WERI-Rb-1 (cell line): ENCODE data around the gene SMCO4.
"Not testable (repeated sequence)": the region's sequence is repeated elsewhere in the genome, so short reads cannot be mapped to it uniquely, and the experiment has no call there.

Experiments used
- DNase-seq: peaks from one replicate; pipeline ENCODE4 v3.0.0-alpha.2; 2020
- H3K27ac ChIP-seq: fragments of 250-450 bp; sonication (Bioruptor Pico); 2 replicates; pipeline ENCODE4 v1.5.1; 2020; ENCODE audit warnings: mild to moderate bottlenecking, moderate library complexity
- H3K27me3 ChIP-seq: fragments of 250-450 bp; sonication (Bioruptor Pico); 2 replicates; pipeline ENCODE4 v1.5.1; 2021; ENCODE audit warnings: mild to moderate bottlenecking, low read depth, moderate library complexity; ENCODE audit not compliant: insufficient read depth, severe bottlenecking
- H3K36me3 ChIP-seq: fragments of 250-450 bp; sonication (Bioruptor Pico); 2 replicates; pipeline ENCODE4 v1.5.1; 2020; ENCODE audit warnings: mild to moderate bottlenecking, moderate library complexity
- H3K4me3 ChIP-seq: 2 replicates; pipeline ENCODE4 v1.5.1; 2011; ENCODE audit warnings: low read depth, mild to moderate bottlenecking, control low read depth, low read length
- H3K9me3 ChIP-seq: fragments of 250-450 bp; sonication (Bioruptor Pico); 2 replicates; pipeline ENCODE4 v1.5.1; 2021; ENCODE audit warnings: mild to moderate bottlenecking, moderate library complexity; ENCODE audit not compliant: severe bottlenecking
- TF ChIP-seq, protein P1 (sequence below): IDR thresholded peaks from 2 replicates; pipeline ENCODE4 v1.5.1; 2011; ENCODE audit warnings: low read depth, mild to moderate bottlenecking, control low read depth, inconsistent platforms, low read length

The SMCO4 gene, protein sequence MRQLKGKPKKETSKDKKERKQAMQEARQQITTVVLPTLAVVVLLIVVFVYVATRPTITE

DNA sequence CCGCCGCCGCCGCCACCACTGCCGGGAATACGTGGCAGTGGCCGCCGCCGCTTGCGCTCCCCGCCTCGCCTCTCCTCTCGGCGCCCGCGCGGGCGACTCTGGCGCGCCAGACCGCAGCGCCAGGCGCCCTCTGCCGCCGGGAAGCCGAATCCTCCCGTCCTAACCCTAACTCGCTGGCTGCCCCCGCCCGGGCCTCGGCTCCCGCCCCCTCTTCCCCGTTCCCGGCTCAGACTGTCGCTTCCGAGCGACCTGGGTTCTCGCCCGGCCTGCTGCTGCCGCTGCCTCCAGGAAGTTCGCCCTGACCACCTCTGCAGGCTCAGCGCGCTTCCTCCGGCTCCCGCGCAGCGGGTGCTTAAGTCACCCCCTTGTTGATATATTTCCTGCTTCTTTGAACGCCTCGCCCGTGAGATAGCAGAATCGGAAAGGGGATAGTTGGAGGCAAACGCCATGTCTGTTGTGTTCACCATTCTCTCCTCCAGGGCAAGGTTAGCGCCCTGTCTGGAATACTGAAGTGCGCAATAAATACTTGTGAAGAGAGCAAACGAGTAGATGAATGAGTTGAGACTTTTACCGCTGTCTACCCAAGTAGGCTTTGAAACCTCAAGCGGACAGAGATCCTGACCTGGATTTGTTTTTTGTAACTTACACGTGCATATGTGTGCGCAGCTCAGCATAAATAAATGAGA is at the start of gene SMCO4:
TSS of gene SMCO4 (minus strand) at position 100 of the 686 bp plus-strand sequence. CDS start 64,202 bp downstream, outside the sequence.
- TF ChIP-seq, protein P1, sequence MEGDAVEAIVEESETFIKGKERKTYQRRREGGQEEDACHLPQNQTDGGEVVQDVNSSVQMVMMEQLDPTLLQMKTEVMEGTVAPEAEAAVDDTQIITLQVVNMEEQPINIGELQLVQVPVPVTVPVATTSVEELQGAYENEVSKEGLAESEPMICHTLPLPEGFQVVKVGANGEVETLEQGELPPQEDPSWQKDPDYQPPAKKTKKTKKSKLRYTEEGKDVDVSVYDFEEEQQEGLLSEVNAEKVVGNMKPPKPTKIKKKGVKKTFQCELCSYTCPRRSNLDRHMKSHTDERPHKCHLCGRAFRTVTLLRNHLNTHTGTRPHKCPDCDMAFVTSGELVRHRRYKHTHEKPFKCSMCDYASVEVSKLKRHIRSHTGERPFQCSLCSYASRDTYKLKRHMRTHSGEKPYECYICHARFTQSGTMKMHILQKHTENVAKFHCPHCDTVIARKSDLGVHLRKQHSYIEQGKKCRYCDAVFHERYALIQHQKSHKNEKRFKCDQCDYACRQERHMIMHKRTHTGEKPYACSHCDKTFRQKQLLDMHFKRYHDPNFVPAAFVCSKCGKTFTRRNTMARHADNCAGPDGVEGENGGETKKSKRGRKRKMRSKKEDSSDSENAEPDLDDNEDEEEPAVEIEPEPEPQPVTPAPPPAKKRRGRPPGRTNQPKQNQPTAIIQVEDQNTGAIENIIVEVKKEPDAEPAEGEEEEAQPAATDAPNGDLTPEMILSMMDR = peak; percentile 84
- H3K4me3 ChIP-seq = peak within 1 kb of the TSS; percentile 77
- no peaks in the 10 kb centered on the region for H3K27me3 ChIP-seq
- peak within 1 kb of the TSS; percentile 70 for H3K27ac ChIP-seq
- no peaks in the 10 kb centered on the region for H3K9me3 ChIP-seq
- H3K36me3 ChIP-seq = no peaks in the 10 kb centered on the region
- peak; percentile 89 for DNase-seq

DNA sequence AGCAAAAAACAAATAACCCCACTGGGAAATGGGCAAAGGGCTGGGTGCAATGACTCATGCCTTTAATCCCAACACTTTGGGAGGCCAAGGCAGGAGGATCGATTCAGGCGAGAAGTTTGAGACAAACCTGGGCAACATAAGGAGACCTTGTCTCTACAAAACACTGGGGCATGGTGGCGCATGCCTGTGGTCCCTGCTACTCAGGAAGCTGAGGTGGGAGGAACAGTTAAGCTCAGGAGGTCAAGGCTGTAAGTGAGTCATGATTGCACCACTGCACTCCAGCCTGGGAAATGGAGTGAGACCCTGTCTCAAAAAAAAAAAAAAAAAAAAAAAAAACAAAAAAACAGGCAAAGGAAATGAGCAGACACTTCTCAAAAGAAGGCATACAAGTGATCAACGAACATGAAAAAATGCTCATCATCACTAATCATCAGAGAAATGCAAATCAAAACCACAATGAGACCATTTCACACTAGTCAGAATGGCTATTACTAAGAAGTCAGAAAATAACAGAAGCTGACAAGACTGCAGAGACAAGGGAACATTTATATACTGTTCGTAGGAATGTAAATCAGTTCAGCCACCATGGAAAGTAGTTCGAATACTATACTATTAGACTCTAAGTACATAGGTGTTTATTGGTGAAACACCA is 48.2 kb upstream of the SMCO4 start:
- Histone ChIP-seq H3K9me3 (no peaks in the 10 kb centered on the region), H3K27ac (no peak overlapping the region), H3K27me3 (no peaks in the 10 kb centered on the region), H3K4me3 (no peak overlapping the region), H3K36me3 (no peaks in the 10 kb centered on the region)
- no peak for DNase-seq
- TF ChIP-seq, protein P1 = no peak

DNA sequence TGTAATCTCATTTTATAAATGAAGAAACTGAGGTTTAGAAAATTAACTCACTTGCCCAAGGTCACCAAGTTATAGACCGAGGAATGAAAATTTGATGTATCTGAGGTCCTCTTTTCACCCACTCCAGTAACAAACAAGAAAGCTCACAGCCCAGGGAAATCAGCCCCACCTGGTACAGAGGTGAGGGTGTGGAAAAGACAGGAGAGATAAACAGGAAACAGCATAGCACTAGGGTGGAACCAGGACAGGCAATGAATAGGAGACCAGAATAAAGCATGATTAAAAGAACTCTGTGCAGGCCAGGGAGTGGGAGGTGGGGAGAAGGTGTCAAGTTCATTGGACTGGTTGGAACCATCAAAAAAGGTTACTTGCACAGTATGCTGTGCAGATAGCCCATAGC is 46.2 kb upstream of the SMCO4 start:
- no peak overlapping the region for H3K27ac ChIP-seq
- no peaks in the 10 kb centered on the region for H3K36me3 ChIP-seq
- TF ChIP-seq, protein P1 = no peak
- H3K27me3 ChIP-seq = no peaks in the 10 kb centered on the region
- H3K9me3 ChIP-seq = no peaks in the 10 kb centered on the region
- no peak for DNase-seq
- no peak overlapping the region for H3K4me3 ChIP-seq

DNA sequence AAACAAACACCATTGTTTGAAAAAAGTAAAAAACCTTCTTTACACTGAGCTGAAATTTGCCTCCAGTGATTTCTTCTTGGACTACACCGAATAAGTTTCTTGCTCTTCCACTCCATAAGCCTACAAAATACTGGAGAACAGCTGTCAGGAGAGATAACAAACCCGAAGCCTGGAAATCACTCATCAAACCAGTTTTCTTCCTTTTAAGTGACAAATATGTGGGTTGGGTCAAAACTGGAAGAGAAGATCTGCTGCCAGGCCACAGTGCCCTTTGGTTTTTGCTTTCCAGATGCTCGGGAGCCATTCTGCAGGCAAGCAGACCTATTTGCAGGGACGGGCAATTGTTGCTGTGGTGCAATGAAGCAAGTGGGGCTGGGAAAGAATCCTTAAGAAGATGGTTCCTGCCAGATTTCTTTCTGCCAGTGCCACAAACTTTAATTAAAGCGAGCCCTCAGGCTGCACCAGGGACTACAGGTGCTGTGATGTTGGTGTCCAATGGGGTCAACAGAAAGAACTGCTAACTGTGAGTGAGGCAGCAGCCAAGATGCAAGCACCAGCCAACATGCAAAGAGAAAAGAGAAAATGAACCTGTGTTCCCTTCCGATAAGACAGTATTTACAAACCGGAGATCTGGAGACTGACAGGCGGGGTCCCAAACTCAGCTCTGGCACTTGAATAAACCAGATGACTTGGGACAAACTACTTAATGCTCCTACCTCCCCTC is 44.8 kb upstream of the SMCO4 start:
- TF ChIP-seq, protein P1 = no peak
- no peaks in the 10 kb centered on the region for H3K27me3 ChIP-seq
- H3K27ac ChIP-seq = no peak overlapping the region
- H3K36me3 ChIP-seq = no peaks in the 10 kb centered on the region
- no peak for DNase-seq
- no peaks in the 10 kb centered on the region for H3K9me3 ChIP-seq
- no peak overlapping the region for H3K4me3 ChIP-seq

DNA sequence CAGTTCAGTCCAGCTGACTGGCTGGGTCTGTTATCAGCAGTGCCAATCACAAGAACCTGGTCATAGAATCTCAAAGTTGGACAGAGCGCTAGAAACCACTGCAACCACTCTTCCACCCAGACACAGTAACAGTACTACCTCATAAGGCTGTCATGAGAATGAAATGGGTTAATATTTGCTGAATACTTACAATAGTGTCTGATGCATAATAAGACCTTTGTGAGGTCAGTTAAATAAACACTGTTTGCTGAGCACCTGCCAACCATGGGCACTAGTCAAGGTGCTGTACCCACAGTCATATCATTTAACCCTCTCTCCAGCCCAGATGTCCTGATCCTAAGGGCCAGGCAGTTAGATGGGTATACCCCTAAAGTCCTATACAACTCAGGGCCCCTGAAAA is 44.2 kb upstream of the SMCO4 start:
- H3K4me3 ChIP-seq, H3K9me3 ChIP-seq, H3K36me3 ChIP-seq, DNase-seq, H3K27me3 ChIP-seq, H3K27ac ChIP-seq: not testable (repeated sequence)

DNA sequence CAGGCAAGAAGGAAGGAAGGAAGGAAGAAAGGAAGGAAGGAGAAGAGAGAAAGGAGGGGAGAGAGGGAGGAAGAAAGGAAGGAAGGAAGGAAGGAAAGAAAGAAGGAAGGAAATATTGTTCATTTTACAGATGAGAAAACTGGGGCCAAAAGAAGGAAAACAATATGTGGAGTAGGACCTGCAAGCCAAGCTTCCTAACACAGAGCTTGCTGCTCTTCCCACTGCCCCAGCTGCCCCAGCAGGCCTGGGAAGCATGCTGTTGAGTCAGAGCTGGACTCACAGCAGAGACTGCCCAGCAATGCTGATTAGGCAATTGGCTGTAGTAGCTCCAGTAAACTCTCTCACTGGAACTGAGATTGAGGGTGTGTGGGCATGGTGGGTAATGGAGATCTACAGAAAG is 42.6 kb upstream of the SMCO4 start:
- H3K4me3 ChIP-seq = no peak overlapping the region
- H3K27ac ChIP-seq = no peak overlapping the region
- no peaks in the 10 kb centered on the region for H3K27me3 ChIP-seq
- H3K9me3 ChIP-seq = no peaks in the 10 kb centered on the region
- TF ChIP-seq, protein P1 = no peak
- no peaks in the 10 kb centered on the region for H3K36me3 ChIP-seq
- DNase-seq = no peak
